GM12873 (cell line): Measurements from ENCODE around the gene STK40.

Source experiments
- CTCF ChIP-seq: IDR thresholded peaks from 2 replicates; pipeline ENCODE4 v1.5.1; 2012; ENCODE audit warnings: low read depth, mild to moderate bottlenecking, moderate library complexity, low read length, control low read depth; ENCODE audit not compliant: insufficient read depth; ENCODE audit errors: missing control alignments

Gene STK40

GRCh38 chr1:36342426-36343185, 43.1 kb downstream of the STK40 start:
- peak; percentile 81 for TF ChIP-seq CTCF

- no peak for TF ChIP-seq CTCF
Measured at GRCh38 chr1:36341626-36342320, 44.0 kb downstream of the STK40 start.

GRCh38 chr1:36339615-36340014, 46.1 kb downstream of the STK40 start:
- no peak for TF ChIP-seq CTCF

GRCh38 chr1:36339215-36339614, 46.5 kb downstream of the STK40 start:
- no peak for TF ChIP-seq CTCF

GRCh38 chr1:36337830-36338229, 47.9 kb downstream of the STK40 start:
- no peak for TF ChIP-seq CTCF

- TF ChIP-seq CTCF = no peak
Measured at GRCh38 chr1:36330940-36331339, 54.8 kb downstream of the STK40 start.

GRCh38 chr1:36329817-36330216, 55.9 kb downstream of the STK40 start:
- no peak for TF ChIP-seq CTCF
